T-helper 1 cell (primary cell): ENCODE data around the gene DGKD.

ENCODE experiments used
- DNase-seq, 5 donors: peaks; one replicate each; pipeline ENCODE4 v3.0.0-alpha.2; 2012 to 2020

The DGKD gene

GRCh38 chr2:233513953-233514655, 159.8 kb downstream of the DGKD start:
- no peak for DNase-seq

- DNase-seq, result no peak
Observed at GRCh38 chr2:233519787-233520611, 165.7 kb downstream of the DGKD start.
